K562 (cell line): ENCODE measurements around the gene DOCK8.

Experiments
- CTCF ChIP-seq, 3 experiments: IDR thresholded peaks in 2 of 3; conservative IDR thresholded peaks in 1 of 3; 2 replicates each; pipeline ENCODE4 v1.5.1; 2011 to 2012; ENCODE audit warnings: low read length in 3 of 3, mild to moderate bottlenecking in 3 of 3, control low read depth in 2 of 3, improper control_type of control experiment in 1 of 3, inconsistent platforms in 1 of 3, low read depth in 1 of 3, mixed read lengths in 1 of 3, moderate library complexity in 1 of 3; ENCODE audit not compliant: insufficient read depth in 2 of 3
- ERF ChIP-seq: fragments of 450-650 bp; formaldehyde crosslinking; IDR thresholded peaks from 2 replicates; pipeline ENCODE4 v1.4.0; 2020; ENCODE audit warnings: mild to moderate bottlenecking, mixed read lengths
- EZH2 ChIP-seq: IDR thresholded peaks from 2 replicates; pipeline ENCODE4 v1.6.1; 2012; ENCODE audit warnings: low read depth, mild to moderate bottlenecking, inconsistent platforms, low read length, borderline replicate concordance
- MEF2D ChIP-seq: conservative IDR thresholded peaks from 2 replicates; pipeline ENCODE4 v1.6.1; 2016; ENCODE audit warnings: low read depth, missing genetic modification characterization, missing compliant biosample characterization
- PREB ChIP-seq: sonication (generic); formaldehyde crosslinking; IDR thresholded peaks from 2 replicates; pipeline ENCODE4 v1.8.1; 2023; ENCODE audit warnings: mild to moderate bottlenecking, missing genetic modification reagents
- PYGO2 ChIP-seq: fragments of 450-650 bp; IDR thresholded peaks from 2 replicates; pipeline ENCODE4 v1.6.1; 2016; ENCODE audit warnings: mild to moderate bottlenecking, missing genetic modification characterization, moderate library complexity, missing compliant biosample characterization
- RFX5 ChIP-seq: IDR thresholded peaks from 2 replicates; pipeline ENCODE4 v1.6.1; 2011; ENCODE audit warnings: low read depth, mild to moderate bottlenecking, improper control_type of control experiment, low read length
- ZBTB1 ChIP-seq: sonication (generic); formaldehyde crosslinking; IDR thresholded peaks from 2 replicates; pipeline ENCODE4 v1.8.1; 2023; ENCODE audit warnings: missing genetic modification reagents, low read depth, mild to moderate bottlenecking, borderline replicate concordance
- ZBTB43 ChIP-seq: sonication (generic); formaldehyde crosslinking; IDR thresholded peaks from 2 replicates; pipeline ENCODE4 v1.8.0; 2023; ENCODE audit warnings: mild to moderate bottlenecking, missing genetic modification reagents

- TF ChIP-seq MEF2D (tag) (no peak), CTCF (IDR thresholded peaks at IDR 0.05 in 2 of 3, conservative IDR thresholded peaks at IDR 0.05 in 1 of 3; ENCODE audit: insufficient read depth in 2 of 3, low read depth in 1 of 3, low read length in 3 of 3) (no peak), RFX5 (no peak), PYGO2 (tag) (no peak), ERF (no peak), ZBTB43 (CRISPR knock-in tag) (no peak), ZBTB1 (no peak), EZH2 (no peak), PREB (CRISPR knock-in tag) (no peak)
Measured at GRCh38 chr9:253539-253938, 38.9 kb downstream of the DOCK8 start.
